ENCODE measurements around the gene PPARG. TPM values are rescaled to one million over a fixed set of nuclear protein-coding genes. Genes with fewer than 3 reads are reported as not detected.
"Not testable (repeated sequence)": the region's sequence is repeated elsewhere in the genome, so short reads cannot be mapped to it uniquely, and the experiment has no call there.

Gene PPARG
- total RNA-seq, 1 donor from 2014 or later, result 80.7 TPM

DNA sequence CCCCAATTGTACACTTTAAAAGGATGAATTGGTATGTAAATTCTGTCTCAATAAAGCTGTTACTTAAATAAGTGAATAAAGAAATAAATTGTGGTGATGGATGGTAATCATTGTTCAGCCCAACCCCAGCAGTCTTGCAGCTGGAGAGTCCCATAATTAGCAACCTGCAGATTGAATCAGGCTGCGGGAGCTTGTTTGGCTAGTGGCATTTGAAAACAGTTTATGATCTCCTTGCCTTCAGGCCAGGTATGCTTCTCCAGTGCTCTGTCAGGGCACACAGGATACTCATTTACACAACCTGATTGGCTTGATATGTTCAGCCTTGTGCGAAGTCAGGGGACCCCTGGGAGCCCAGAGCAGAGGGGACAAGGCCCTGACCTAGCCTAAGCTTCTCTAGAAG, 178.9 kb downstream of the PPARG start:
- Histone ChIP-seq H3K9me3 (no peaks in the 10 kb centered on the region), H3K27me3 (no peaks in the 10 kb centered on the region), H3K4me3 (no peak overlapping the region), H3K27ac (no peak overlapping the region), H3K36me3 (no peaks in the 10 kb centered on the region), H3K4me1 (no peaks in the 10 kb centered on the region)
- TF ChIP-seq, protein P1, sequence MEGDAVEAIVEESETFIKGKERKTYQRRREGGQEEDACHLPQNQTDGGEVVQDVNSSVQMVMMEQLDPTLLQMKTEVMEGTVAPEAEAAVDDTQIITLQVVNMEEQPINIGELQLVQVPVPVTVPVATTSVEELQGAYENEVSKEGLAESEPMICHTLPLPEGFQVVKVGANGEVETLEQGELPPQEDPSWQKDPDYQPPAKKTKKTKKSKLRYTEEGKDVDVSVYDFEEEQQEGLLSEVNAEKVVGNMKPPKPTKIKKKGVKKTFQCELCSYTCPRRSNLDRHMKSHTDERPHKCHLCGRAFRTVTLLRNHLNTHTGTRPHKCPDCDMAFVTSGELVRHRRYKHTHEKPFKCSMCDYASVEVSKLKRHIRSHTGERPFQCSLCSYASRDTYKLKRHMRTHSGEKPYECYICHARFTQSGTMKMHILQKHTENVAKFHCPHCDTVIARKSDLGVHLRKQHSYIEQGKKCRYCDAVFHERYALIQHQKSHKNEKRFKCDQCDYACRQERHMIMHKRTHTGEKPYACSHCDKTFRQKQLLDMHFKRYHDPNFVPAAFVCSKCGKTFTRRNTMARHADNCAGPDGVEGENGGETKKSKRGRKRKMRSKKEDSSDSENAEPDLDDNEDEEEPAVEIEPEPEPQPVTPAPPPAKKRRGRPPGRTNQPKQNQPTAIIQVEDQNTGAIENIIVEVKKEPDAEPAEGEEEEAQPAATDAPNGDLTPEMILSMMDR (IDR thresholded peaks at IDR 0.05), result no peak
- intact Hi-C loops (cut with DNase I), result no loop called here
- peak; percentile 16 for DNase-seq
- no peak for ATAC-seq

DNA sequence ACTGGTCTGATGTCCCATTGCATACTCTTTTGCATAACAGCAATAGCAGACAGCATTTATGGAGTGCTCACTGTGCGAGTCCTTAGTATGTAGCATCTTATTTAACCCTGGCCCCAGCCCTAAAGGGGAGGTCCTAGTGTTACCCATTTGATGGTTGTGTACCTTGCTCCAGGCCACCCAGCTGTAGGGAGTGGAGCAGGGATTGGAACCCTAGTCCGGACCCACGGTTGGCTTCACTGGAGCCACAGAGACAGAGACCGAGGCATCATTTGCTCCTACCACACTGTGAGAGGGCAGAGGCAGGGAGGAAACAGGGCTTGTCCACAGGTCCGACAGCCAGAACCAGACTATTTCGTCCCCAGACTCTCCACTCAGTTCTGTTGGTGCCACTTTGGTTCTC, 179.4 kb downstream of the PPARG start:
- no peaks in the 10 kb centered on the region for H3K4me1 ChIP-seq
- no peak overlapping the region for H3K4me3 ChIP-seq
- no peaks in the 10 kb centered on the region for H3K9me3 ChIP-seq
- no peak overlapping the region for H3K27ac ChIP-seq
- DNase-seq (peak; percentile 18), ATAC-seq (no peak)
- H3K36me3 ChIP-seq, result no peaks in the 10 kb centered on the region
- TF ChIP-seq, protein P1 (IDR thresholded peaks at IDR 0.05), result no peak
- intact Hi-C loops (cut with DNase I), result no loop called here
- no peaks in the 10 kb centered on the region for H3K27me3 ChIP-seq

DNA sequence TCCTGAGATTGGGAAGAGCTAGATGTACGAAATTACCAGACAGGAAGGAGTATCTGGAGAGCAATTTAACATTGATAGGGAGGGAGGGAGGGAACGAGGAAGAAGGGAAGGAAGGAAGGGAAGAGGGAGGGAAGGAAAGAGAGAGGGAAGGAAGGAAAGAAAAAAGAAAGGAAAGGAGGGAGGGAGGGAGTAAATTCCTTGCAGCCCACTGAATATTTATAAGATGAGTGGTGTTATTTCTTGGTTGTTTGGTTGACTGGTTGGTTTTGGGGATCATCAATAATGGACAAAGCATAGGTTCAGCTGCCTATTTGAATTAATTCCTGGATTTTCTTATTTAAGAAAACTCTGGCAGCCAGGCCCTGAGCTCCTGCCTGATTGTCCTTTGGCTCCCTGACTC, 179.9 kb downstream of the PPARG start:
- Histone ChIP-seq H3K4me1 (no peaks in the 10 kb centered on the region), H3K27ac (no peak overlapping the region), H3K9me3 (no peaks in the 10 kb centered on the region), H3K27me3 (no peaks in the 10 kb centered on the region), H3K4me3 (no peak overlapping the region), H3K36me3 (no peaks in the 10 kb centered on the region)
- intact Hi-C loops (cut with DNase I), result no loop called here
- TF ChIP-seq, protein P1 (IDR thresholded peaks at IDR 0.05), result no peak
- ATAC-seq (no peak), DNase-seq (no peak)

DNA sequence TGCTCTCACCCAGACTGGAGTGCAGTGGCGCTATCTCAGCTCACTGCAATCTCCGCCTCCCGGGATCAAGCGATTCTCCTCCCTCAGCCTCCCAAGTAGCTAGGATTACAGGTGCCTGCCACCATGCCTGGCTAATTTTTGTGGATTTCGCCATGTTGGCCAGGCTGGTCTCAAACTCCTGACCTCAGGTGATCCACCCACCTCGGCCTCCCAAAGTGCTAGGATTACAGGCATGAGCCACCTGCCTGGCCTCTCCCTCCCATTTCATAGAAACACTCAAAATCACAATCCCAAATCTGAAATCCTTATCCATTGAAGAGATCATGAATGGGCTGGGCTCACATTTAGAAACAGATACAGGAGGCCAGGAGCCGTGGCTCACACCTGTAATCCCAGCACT, 180.4 kb downstream of the PPARG start:
- H3K36me3 ChIP-seq; ATAC-seq; H3K27me3 ChIP-seq; H3K4me3 ChIP-seq; H3K27ac ChIP-seq; H3K4me1 ChIP-seq; intact Hi-C loops (cut with DNase I); H3K9me3 ChIP-seq: not testable (repeated sequence)
- DNase-seq, result peak; percentile 20

DNA sequence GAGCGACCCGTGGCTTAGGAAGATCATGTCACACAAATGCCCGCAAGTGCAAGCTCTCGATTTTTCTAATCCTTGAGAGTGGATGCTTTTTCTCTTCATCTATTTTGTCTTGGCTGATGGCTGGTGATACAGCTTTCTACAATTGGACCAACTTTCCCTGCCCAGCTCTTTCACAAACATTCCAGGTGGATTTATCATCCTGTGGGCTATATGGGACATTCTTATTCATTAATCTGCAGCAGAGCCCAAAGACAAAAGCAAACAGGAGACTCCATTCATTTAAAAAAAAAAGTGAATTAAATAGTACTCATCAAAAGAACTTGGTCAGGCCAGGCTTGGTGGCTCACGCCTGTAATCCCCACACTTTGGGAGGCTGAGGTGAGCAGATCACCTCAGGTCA, 181.2 kb downstream of the PPARG start:
- ATAC-seq, result no peak
- intact Hi-C loops (cut with DNase I), result no loop called here

DNA sequence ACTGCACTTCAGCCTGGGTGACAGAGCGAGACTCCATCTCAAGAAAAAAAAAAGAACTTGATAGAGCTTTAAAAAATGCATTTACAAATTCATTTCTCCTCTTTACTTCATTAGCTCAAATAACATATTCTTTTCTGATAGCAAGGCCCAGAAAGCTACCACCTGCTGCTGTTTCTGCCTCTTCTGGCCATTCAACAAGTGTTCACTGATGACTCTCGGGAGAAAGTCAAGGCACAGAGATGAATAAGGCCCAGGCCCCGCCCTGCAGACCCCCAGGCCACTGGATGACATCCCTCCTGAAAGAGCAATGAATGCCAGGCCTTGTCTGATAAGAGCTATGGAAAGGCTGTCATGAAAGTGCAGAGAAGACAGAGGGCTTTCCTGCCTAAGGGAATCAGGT, 181.8 kb downstream of the PPARG start:
- ATAC-seq (no peak), DNase-seq (no peak)
- TF ChIP-seq, protein P1 (IDR thresholded peaks at IDR 0.05), result no peak
- no peaks in the 10 kb centered on the region for H3K9me3 ChIP-seq
- no peaks in the 10 kb centered on the region for H3K36me3 ChIP-seq
- H3K4me1 ChIP-seq, result no peaks in the 10 kb centered on the region
- no peaks in the 10 kb centered on the region for H3K27me3 ChIP-seq
- H3K27ac ChIP-seq, result no peak overlapping the region
- no peak overlapping the region for H3K4me3 ChIP-seq
- intact Hi-C loops (cut with DNase I), result no loop called here

More for the DNA sequence above, 181.2 kb downstream of the PPARG start:
- Histone ChIP-seq H3K4me1 (no peaks in the 10 kb centered on the region), H3K9me3 (no peaks in the 10 kb centered on the region), H3K4me3 (no peak overlapping the region), H3K27ac (no peak overlapping the region), H3K27me3 (no peaks in the 10 kb centered on the region), H3K36me3 (no peaks in the 10 kb centered on the region)
- no peak for DNase-seq
- TF ChIP-seq, protein P1 (IDR thresholded peaks at IDR 0.05), result no peak

Measured in upper lobe of right lung (tissue), 1 donor.